SU-DHL-6 (cell line): Measurements from ENCODE around the gene PARVA.
"Not testable (repeated sequence)": the region's sequence is repeated elsewhere in the genome, so short reads cannot be mapped to it uniquely, and the experiment has no call there.

ENCODE experiments used
- H2AFZ ChIP-seq: fragments of 200-600 bp; sonication (generic); 2 replicates; pipeline ENCODE4 v1.6.1; 2014; ENCODE audit warnings: low read depth, mild to moderate bottlenecking, moderate library complexity, mixed read lengths, antibody characterized with exemption, low read length; ENCODE audit not compliant: severe bottlenecking
- H3F3A ChIP-seq: fragments of 200-600 bp; shearing (Covaris generic); 2 replicates; pipeline ENCODE4 v1.6.0; 2016; ENCODE audit warnings: antibody characterized with exemption, mild to moderate bottlenecking; ENCODE audit not compliant: insufficient read depth
- H3K27ac ChIP-seq: fragments of 200-600 bp; sonication (generic); 2 replicates; pipeline ENCODE4 v1.5.1; 2016; ENCODE audit warnings: low read depth, mild to moderate bottlenecking, low read length, moderate library complexity, mixed read lengths
- H3K27me3 ChIP-seq: fragments of 200-600 bp; sonication (generic), shearing (Covaris generic); 2 replicates; pipeline ENCODE4 v1.6.0; 2014; ENCODE audit warnings: mild to moderate bottlenecking, low read length
- H3K36me3 ChIP-seq: fragments of 200-600 bp; sonication (generic); 2 replicates; pipeline ENCODE4 v1.6.1; 2014; ENCODE audit warnings: mild to moderate bottlenecking, low read length, mixed read lengths
- H3K4me2 ChIP-seq: fragments of 300-600, 200-600 bp; shearing (Covaris generic), sonication (generic); 2 replicates; pipeline ENCODE4 v1.6.0; 2014; ENCODE audit warnings: low read length, low read depth, mild to moderate bottlenecking; ENCODE audit not compliant: poor library complexity, severe bottlenecking
- H3K4me3 ChIP-seq: fragments of 200-600 bp; sonication (generic); 2 replicates; pipeline ENCODE4 v1.5.1; 2014; ENCODE audit warnings: antibody characterized with exemption, low read length, mild to moderate bottlenecking, mixed read lengths; ENCODE audit not compliant: insufficient read depth, poor library complexity, severe bottlenecking
- H3K79me2 ChIP-seq: fragments of 200-600 bp; sonication (generic); 2 replicates; pipeline ENCODE4 v1.6.1; 2014; ENCODE audit warnings: mild to moderate bottlenecking, low read length, moderate library complexity; ENCODE audit not compliant: insufficient read depth
- H3K9ac ChIP-seq: fragments of 200-600 bp; sonication (generic); 2 replicates; pipeline ENCODE4 v1.7.0; 2014; ENCODE audit warnings: mild to moderate bottlenecking, low read length
- H3K9me2 ChIP-seq: fragments of 200-600 bp; sonication (generic); replicated peaks from 2 replicates; pipeline ENCODE4 v1.6.1; 2014; ENCODE audit warnings: low read length; ENCODE audit not compliant: insufficient read depth
- H3K9me3 ChIP-seq: fragments of 200-600 bp; sonication (generic); 2 replicates; pipeline ENCODE4 v1.6.1; 2014; ENCODE audit warnings: low read length, mixed read lengths; ENCODE audit not compliant: insufficient read depth
- H4K20me1 ChIP-seq: fragments of 200-600 bp; sonication (generic); 2 replicates; pipeline ENCODE4 v1.6.1; 2014; ENCODE audit warnings: low read depth, mild to moderate bottlenecking, antibody characterized with exemption, low read length, moderate library complexity, mixed read lengths
- CTCF ChIP-seq: fragments of 200-600 bp; sonication (generic); IDR thresholded peaks from one replicate; pipeline ENCODE4 v1.5.1; 2017; ENCODE audit warnings: antibody characterized with exemption, mild to moderate bottlenecking, low read length, moderate library complexity; ENCODE audit not compliant: insufficient read depth, poor library complexity, severe bottlenecking
- EZH2phosphoT487 ChIP-seq: fragments of 200-600 bp; sonication (generic), shearing (Covaris generic); conservative IDR thresholded peaks from 2 replicates; pipeline ENCODE4 v1.6.1; 2018; ENCODE audit warnings: mild to moderate bottlenecking, antibody characterized with exemption, low read length, moderate library complexity, mixed read lengths

PARVA gene

DNA sequence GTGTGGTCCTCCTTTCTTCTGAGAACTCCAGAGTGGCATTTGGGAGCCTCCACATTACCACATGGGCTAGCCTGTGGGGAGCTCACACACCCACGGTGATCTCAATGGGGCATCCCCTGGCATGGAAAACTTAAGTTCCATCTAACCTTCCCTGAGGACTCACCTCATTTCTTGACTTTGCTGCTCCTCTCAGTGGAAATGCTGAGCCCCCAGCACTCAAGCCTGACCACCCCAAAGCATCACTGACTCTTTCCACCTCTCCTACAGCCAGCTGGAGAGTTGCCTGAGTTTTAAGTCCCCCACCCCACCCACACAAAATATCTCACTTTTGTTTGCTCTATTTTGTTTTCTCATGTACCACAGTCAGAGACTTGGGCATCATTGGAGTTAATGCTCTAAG is 23.8 kb upstream of the PARVA start:
- Histone ChIP-seq H3K9ac (no peak overlapping the region), H4K20me1 (no peaks in the 10 kb centered on the region), H3K27ac (no peak overlapping the region), H3K79me2 (no peaks in the 10 kb centered on the region), H3K9me2 (no peaks in the 10 kb centered on the region), H2AFZ (no peak overlapping the region), H3K4me3 (no peak overlapping the region), H3F3A (no peaks in the 10 kb centered on the region), H3K9me3 (no peaks in the 10 kb centered on the region), H3K4me2 (no peak overlapping the region), H3K36me3 (no peaks in the 10 kb centered on the region), H3K27me3 (no peaks in the 10 kb centered on the region)
- TF ChIP-seq EZH2phosphoT487 (no peak), CTCF (no peak)

GRCh38 chr11:12354750-12355545 is 22.4 kb upstream of the PARVA start:
- H3K9me2 ChIP-seq: no peaks in the 10 kb centered on the region
- H3K36me3 ChIP-seq: no peaks in the 10 kb centered on the region
- no peak overlapping the region for H3K9ac ChIP-seq

GRCh38 chr11:12356944-12357655 is 20.3 kb upstream of the PARVA start:
- no peak overlapping the region for H2AFZ ChIP-seq
- H3K4me2 ChIP-seq: no peak overlapping the region
- H3K9me3 ChIP-seq: no peaks in the 10 kb centered on the region
- H3K4me3 ChIP-seq: no peak overlapping the region
- TF ChIP-seq CTCF: no peak
- TF ChIP-seq EZH2phosphoT487: no peak
- no peak overlapping the region for H3K9ac ChIP-seq
- H3K27me3 ChIP-seq: no peaks in the 10 kb centered on the region
- no peaks in the 10 kb centered on the region for H3K36me3 ChIP-seq
- H3K27ac ChIP-seq: no peak overlapping the region
- no peaks in the 10 kb centered on the region for H3K9me2 ChIP-seq
- H3F3A ChIP-seq: no peaks in the 10 kb centered on the region
- no peaks in the 10 kb centered on the region for H3K79me2 ChIP-seq
- H4K20me1 ChIP-seq: no peaks in the 10 kb centered on the region

More at GRCh38 chr11:12354750-12355545, 22.4 kb upstream of the PARVA start:
- no peak overlapping the region for H3K27ac ChIP-seq
- TF ChIP-seq CTCF: no peak
- TF ChIP-seq EZH2phosphoT487: no peak
- no peak overlapping the region for H3K4me3 ChIP-seq
- H3K79me2 ChIP-seq: no peaks in the 10 kb centered on the region
- no peaks in the 10 kb centered on the region for H3K27me3 ChIP-seq
- no peaks in the 10 kb centered on the region for H3F3A ChIP-seq
- H4K20me1 ChIP-seq: no peaks in the 10 kb centered on the region
- H2AFZ ChIP-seq: no peak overlapping the region
- H3K4me2 ChIP-seq: no peak overlapping the region
- H3K9me3 ChIP-seq: no peaks in the 10 kb centered on the region

- H3K27me3 ChIP-seq, H3K36me3 ChIP-seq, H3K27ac ChIP-seq, H3K9ac ChIP-seq, H3K9me2 ChIP-seq, H4K20me1 ChIP-seq, H3K4me3 ChIP-seq, H2AFZ ChIP-seq, H3K4me2 ChIP-seq, H3K79me2 ChIP-seq, H3K9me3 ChIP-seq, H3F3A ChIP-seq: not testable (repeated sequence)
Measured at GRCh38 chr11:12357697-12358096, 19.7 kb upstream of the PARVA start.
